Ovary (tissue), 9 donors: ENCODE results near the gene RAP1A. TPM values are rescaled to one million over a fixed set of nuclear protein-coding genes. Genes with fewer than 3 reads are reported as not detected.

ENCODE experiments used
- DNase-seq, 5 donors: peaks; one replicate each; pipeline ENCODE4 v3.0.0-alpha.2; 2019 to 2020
- H3K27ac ChIP-seq, 2 donors: fragments of 200-600 bp; one replicate each; pipeline versions ENCODE4 v1.5.1 to v1.8.0; 2019 to 2022
- H3K27me3 ChIP-seq: fragments of 200-600 bp; one replicate; pipeline ENCODE4 v1.8.0; 2022
- H3K36me3 ChIP-seq: fragments of 200-600 bp; sonication (generic); one replicate; pipeline ENCODE4 v1.5.1; 2019
- H3K4me1 ChIP-seq: one replicate; pipeline ENCODE4 v1.8.1; 2013; ENCODE audit warnings: mild to moderate bottlenecking, moderate library complexity; ENCODE audit not compliant: insufficient read depth
- H3K4me3 ChIP-seq: fragments of 200-600 bp; sonication (generic); one replicate; pipeline ENCODE4 v1.5.1; 2017
- H3K9me3 ChIP-seq, 2 donors: fragments of 200-600 bp in 1 of 2; sonication (generic) in 1 of 2; one replicate each; pipeline versions ENCODE4 v1.5.1 to v1.8.1; 2013 to 2019; ENCODE audit warnings: mild to moderate bottlenecking in 1 of 2, moderate library complexity in 1 of 2
- EP300 ChIP-seq: sonication (generic); formaldehyde crosslinking; IDR thresholded peaks from one replicate; pipeline ENCODE4 v1.6.1; 2017; ENCODE audit warnings: antibody characterized with exemption
- POLR2A ChIP-seq: fragments of 450-650 bp; IDR thresholded peaks from one replicate; pipeline ENCODE4 v1.6.1; 2017; ENCODE audit warnings: antibody characterized with exemption, mild to moderate bottlenecking, moderate library complexity
- WGBS, 3 donors: extraction: QIAGEN DNeasy Blood & Tissue Kit in 1 of 3; methylation state at CpG; one replicate each; pipeline versions ENCODE4 v1.1.5 to v1.1.7; 2013 to 2017; 5-methylcytosine and 5-hydroxymethylcytosine counted together
- intact Hi-C, 4 donors: fragments of 100-400 bp; cut with DNase I; formaldehyde crosslinking; loops; one replicate each; pipeline versions ENCODE4 v1.11.0 to v1.15.1; 2022 to 2023
- polyA plus RNA-seq, 2 donors: library from polyadenylated mRNA; stranded (reverse); fragments of 200-250 nt in 1 of 2; fragments of 350-450 nt in 1 of 2; fragmentation: Illumina TruSeq in 1 of 2; extraction: RNeasy Lipid Tissue Mini Kit (QIAGEN cat#74804) in 1 of 2; gene quantifications; one replicate each; pipeline ENCODE4 v1.2.3, GENCODE V29; 2013 to 2014
- total RNA-seq, 7 donors: library from RNA; depleted of rRNA in 2 of 7; stranded (reverse); fragments of >200 nt in 2 of 7; fragmentation: NEBNext Ultra II Directional in 3 of 7; extraction: Animal tissue kit (Norgen Biotek cat#: 25700) in 3 of 7; gene quantifications; one replicate each; pipeline versions ENCODE4 v1.1.0 to v1.2.4, GENCODE V29; 2016 to 2023
- TF ChIP-seq, protein P1 (sequence below), 3 donors: fragments of 450-650 bp in 2 of 3; fragments of 200-600 bp in 1 of 3; IDR thresholded peaks; one replicate each; pipeline versions ENCODE4 v1.5.1 to v1.8.0; 2016 to 2022; ENCODE audit warnings: antibody characterized with exemption in 3 of 3, mild to moderate bottlenecking in 1 of 3
- donor health status: DM: no; HTN: no; CAD: no; lungs with moderate emphysema.
- donor health status: DM: no; HTN: no; CAD: no.
- donor health status: Bipolar disorder and iron deficiency.
- donor health status: DM: yes; HTN: yes; CAD: no.
- donor health status: DM: no; HTN: no; CAD: no.
- donor health status: DM: yes; HTN: yes; CAD: no.

The RAP1A gene
- total and polyA plus RNA-seq, 9 donors: 22.2 to 118 (median 59.1) TPM

DNA sequence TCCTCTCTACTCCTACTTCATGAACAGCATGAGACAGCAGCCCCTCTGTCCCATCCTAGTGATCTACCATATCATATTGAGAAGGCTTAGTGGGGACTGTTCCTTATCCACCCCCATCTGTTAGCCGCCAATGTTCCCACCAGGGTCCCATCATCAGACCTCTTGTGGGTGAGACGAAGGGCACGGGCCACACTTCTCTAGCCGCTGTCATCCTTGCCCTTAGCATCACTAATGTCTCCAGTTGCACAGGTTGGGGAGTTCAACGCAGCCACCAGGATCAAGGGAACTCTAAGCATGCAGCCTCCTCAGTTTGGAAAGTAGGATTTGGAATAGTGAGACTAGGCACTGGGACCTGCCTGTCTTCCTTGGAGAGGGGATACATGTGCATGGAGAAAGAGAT is 99.5 kb downstream of the RAP1A start:
- Histone ChIP-seq H3K4me1 (peaks cover 1% of the 10 kb centered on the region), H3K9me3 (no peaks in the 10 kb centered on the region), H3K27me3 (no peaks in the 10 kb centered on the region), H3K36me3 (no peaks in the 10 kb centered on the region), H3K27ac (no peak overlapping the region), H3K4me3 (no peak overlapping the region)
- WGBS, 3 donors: 91 to 96% (median 92%) methylated on average over 5 of the region's 5 CpGs
- intact Hi-C loops: loop anchor here in 1 of 4 donors (5.0 kb wide), 1 partner anchor 33 kb away; no protein-coding TSS in a partner anchor
- TF ChIP-seq EP300 (no peak), POLR2A (no peak)
- TF ChIP-seq, protein P1, sequence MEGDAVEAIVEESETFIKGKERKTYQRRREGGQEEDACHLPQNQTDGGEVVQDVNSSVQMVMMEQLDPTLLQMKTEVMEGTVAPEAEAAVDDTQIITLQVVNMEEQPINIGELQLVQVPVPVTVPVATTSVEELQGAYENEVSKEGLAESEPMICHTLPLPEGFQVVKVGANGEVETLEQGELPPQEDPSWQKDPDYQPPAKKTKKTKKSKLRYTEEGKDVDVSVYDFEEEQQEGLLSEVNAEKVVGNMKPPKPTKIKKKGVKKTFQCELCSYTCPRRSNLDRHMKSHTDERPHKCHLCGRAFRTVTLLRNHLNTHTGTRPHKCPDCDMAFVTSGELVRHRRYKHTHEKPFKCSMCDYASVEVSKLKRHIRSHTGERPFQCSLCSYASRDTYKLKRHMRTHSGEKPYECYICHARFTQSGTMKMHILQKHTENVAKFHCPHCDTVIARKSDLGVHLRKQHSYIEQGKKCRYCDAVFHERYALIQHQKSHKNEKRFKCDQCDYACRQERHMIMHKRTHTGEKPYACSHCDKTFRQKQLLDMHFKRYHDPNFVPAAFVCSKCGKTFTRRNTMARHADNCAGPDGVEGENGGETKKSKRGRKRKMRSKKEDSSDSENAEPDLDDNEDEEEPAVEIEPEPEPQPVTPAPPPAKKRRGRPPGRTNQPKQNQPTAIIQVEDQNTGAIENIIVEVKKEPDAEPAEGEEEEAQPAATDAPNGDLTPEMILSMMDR (IDR thresholded peaks at IDR 0.05): no peak
- no peak for DNase-seq

DNA sequence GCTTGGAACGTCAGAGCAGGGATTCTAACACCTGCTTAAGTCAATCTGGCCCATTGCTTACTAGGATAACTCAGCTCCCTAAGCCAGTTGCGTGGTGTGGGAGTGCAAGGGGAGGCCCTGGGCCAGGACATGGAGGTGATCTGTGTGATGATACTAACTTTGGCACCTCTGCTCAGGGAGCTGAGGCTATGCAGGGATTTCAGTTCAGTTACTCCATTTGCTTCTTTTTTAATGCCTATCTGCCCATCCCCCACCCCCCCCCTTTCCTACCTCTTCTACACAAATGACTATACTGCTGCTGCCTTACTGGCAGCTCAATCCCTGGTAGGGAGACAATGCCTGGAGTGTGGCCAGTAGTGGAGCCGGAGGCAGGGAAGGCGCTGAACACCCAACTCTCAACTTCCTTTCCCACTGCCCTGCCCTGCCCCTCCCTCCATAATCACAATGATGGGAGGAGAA is 100.1 kb downstream of the RAP1A start:
- WGBS, 3 donors: 58 to 73% (median 72%) methylated on average over 4 of the region's 4 CpGs
- Histone ChIP-seq H3K9me3 (no peaks in the 10 kb centered on the region), H3K27ac (no peak overlapping the region), H3K27me3 (no peaks in the 10 kb centered on the region), H3K36me3 (no peaks in the 10 kb centered on the region), H3K4me3 (no peak overlapping the region), H3K4me1 (peaks cover 1% of the 10 kb centered on the region)
- TF ChIP-seq, protein P1 (IDR thresholded peaks at IDR 0.05): no peak
- TF ChIP-seq EP300 (no peak), POLR2A (no peak)
- intact Hi-C loops: loop anchor here in 1 of 4 donors (5.0 kb wide), 1 partner anchor 33 kb away; no protein-coding TSS in a partner anchor
- DNase-seq: no peak

DNA sequence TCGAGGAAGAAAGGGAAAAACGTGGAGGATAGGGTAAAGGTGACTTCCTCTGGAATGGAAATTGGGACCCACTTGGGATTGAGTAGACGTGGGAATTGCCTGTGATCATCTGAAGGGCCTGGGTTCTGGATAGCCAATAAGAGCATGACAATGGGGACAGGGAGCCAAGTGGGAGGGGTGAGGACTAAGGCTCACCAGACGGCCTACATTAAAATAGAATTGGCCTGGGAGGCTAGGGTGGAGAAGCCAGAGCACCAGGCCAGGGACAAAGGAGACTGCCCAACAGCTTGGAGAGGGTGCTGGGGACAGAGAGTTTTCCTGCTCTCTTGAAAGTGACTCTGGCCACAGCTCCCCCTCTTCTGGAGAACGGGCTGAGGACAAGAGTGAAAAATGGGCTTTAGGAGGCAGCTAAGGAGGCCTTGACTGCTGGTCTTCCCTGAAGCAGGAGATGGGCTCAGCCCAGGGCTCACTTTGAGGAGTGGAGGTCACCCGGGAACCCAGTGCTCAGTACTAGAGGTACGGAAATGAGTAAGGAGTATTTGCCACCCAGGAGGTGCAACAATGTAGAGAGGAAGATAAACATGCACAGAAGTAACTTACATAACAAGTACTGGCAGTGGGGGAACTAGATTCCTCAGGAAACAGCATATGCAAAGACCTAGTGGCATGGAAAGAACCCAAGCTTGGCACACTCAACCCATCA is 100.8 kb downstream of the RAP1A start:
- no peaks in the 10 kb centered on the region for H3K36me3 ChIP-seq
- H3K4me3 ChIP-seq: no peak overlapping the region
- WGBS, 3 donors: 60 to 62% (median 62%) methylated on average over 7 of the region's 7 CpGs
- intact Hi-C loops: no loop called here
- no peaks in the 10 kb centered on the region for H3K9me3 ChIP-seq
- peaks cover 1% of the 10 kb centered on the region for H3K4me1 ChIP-seq
- no peak for DNase-seq
- no peaks in the 10 kb centered on the region for H3K27me3 ChIP-seq
- H3K27ac ChIP-seq: no peak overlapping the region
- TF ChIP-seq EP300 (no peak), POLR2A (no peak)
- TF ChIP-seq, protein P1 (IDR thresholded peaks at IDR 0.05): no peak

DNA sequence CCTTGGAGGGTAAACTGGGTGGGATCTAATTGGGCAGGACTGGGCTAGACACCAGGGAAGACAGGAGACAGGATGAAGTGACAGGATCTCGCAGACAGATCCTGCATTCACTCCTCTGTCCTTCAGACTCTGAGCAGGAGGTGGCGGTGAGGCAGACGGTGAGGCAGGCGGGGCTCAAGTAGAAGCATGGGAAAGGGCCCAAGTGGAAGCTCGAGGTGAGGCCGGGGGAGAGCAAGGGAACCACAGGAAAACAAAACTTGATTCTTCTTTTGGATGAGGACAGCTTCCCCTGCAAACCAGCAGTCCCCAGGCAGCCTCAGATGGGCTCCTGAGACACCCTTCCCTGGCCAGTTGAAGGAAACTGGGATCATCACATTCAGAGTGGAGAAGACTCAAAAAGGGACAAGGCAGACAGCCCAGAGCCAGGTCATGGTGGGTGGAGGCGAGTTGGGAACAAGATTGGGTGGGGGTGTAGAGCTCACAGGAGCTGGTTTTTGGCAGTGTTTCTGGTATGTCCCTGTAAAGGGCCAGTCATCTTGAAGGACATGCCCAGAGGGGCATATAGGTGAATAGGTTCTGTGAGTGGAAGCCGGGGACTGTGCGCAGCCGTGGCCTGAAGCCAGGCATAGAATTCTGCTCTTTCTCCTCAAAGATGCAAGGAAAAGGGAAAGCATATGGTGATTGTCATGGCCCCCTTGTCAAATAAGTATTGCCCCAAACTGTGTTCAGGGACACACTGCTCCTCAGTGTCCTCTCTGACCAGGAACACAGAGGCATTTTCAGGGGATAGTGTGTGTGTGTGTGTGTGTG is 101.6 kb downstream of the RAP1A start:
- no peaks in the 10 kb centered on the region for H3K27me3 ChIP-seq
- H3K9me3 ChIP-seq: no peaks in the 10 kb centered on the region
- WGBS, 3 donors: 50 to 58% (median 57%) methylated on average over 10 of the region's 10 CpGs
- DNase-seq: no peak
- no peak overlapping the region for H3K4me3 ChIP-seq
- H3K36me3 ChIP-seq: no peaks in the 10 kb centered on the region
- peaks cover 1% of the 10 kb centered on the region for H3K4me1 ChIP-seq
- intact Hi-C loops: no loop called here
- TF ChIP-seq POLR2A (no peak), EP300 (no peak)
- TF ChIP-seq, protein P1 (IDR thresholded peaks at IDR 0.05): no peak
- no peak overlapping the region for H3K27ac ChIP-seq
